GM10266 (cell line): ENCODE results near the gene SLC35A3.

ENCODE experiments used
- DNase-seq: peaks from one replicate; pipeline ENCODE4 v3.0.0; 2012; ENCODE audit errors: extremely low spot score
- TF ChIP-seq, protein P1 (sequence below): IDR thresholded peaks from 2 replicates; pipeline ENCODE4 v1.5.1; 2012; ENCODE audit warnings: mild to moderate bottlenecking, low read depth; ENCODE audit not compliant: control insufficient read depth, insufficient read depth; ENCODE audit errors: missing control alignments

Gene SLC35A3

DNA sequence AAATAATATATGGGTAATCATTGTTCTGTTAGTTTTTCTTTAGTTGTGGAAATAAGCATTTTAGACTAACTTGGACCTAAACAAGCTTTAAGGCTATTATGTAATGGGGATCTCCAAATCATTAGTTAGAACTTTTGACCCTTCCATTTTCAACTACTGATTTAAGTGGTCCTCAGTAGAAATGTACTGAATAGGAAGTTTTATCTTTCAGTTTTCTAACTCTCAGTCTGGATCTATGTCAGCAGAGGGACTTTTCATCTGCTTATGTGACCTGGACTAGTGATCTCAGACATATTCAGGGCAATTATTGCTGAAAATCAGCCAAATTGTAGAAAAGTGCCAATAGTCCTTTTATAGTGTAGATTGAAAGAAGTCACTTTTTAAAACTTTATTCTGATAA is 106.9 kb downstream of the SLC35A3 start:
- peak; percentile 50 for DNase-seq
- TF ChIP-seq, protein P1, sequence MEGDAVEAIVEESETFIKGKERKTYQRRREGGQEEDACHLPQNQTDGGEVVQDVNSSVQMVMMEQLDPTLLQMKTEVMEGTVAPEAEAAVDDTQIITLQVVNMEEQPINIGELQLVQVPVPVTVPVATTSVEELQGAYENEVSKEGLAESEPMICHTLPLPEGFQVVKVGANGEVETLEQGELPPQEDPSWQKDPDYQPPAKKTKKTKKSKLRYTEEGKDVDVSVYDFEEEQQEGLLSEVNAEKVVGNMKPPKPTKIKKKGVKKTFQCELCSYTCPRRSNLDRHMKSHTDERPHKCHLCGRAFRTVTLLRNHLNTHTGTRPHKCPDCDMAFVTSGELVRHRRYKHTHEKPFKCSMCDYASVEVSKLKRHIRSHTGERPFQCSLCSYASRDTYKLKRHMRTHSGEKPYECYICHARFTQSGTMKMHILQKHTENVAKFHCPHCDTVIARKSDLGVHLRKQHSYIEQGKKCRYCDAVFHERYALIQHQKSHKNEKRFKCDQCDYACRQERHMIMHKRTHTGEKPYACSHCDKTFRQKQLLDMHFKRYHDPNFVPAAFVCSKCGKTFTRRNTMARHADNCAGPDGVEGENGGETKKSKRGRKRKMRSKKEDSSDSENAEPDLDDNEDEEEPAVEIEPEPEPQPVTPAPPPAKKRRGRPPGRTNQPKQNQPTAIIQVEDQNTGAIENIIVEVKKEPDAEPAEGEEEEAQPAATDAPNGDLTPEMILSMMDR: no peak

DNA sequence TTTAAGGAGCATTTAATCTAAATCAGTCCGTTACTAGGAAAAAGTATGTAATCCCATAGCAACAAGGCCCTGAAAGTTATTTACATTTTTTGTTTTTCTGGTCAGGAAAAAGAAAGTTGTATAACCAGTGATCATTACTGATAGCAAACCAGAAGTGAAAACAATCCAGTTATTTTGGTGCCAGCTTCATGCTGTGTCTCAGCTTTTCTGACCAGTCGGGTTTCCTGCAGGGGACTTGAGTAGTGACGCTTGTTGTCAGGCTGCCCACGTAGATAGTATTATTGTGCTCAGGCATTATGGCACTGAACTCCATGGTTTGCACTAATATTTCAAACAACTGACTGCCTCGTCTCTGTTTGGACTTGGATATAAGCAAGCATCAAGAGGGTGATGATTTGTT is 107.7 kb downstream of the SLC35A3 start:
- TF ChIP-seq, protein P1: no peak
- DNase-seq: peak; percentile 22

DNA sequence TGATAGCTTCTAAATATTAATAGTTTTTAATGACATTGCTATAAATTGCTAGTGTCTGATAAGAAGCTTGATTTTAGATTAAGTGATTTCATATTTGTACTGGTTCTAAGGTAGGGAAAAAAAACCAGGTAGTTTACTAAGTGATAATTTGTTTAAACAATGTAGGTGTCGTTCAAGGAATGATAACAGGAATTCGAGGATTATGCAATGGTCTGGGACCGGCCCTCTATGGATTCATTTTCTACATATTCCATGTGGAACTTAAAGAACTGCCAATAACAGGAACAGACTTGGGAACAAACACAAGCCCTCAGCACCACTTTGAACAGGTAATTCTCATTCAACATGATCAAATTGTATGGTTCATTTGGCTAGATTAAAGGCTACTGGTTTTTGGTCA is 110.5 kb downstream of the SLC35A3 start:
- TF ChIP-seq, protein P1: no peak
- no peak for DNase-seq
